IMR-90 (cell line): Measurements from ENCODE around the gene CROCC. TPM values are rescaled to one million over a fixed set of nuclear protein-coding genes. Genes with fewer than 3 reads are reported as not detected.
A peak's percentile ranks its signal among the peaks of the same experiment; 100 is the strongest.

Experiments used
- ATAC-seq: fragments of 200-7000 bp; cut with Tn5 transposase; 2 replicates; pipeline ENCODE4 v1.9.1; 2020; ENCODE audit warnings: low read depth, mild to moderate bottlenecking, moderate library complexity
- BruUV-seq: library from RNA; stranded (reverse); fragments of 400-500 nt; replicated peaks from 2 replicates; lab custom pipeline; 2021; lab: Mats Ljungman, UMichigan
- CTCF ChIA-PET: fragments of 300-600 bp; formaldehyde crosslinking; extraction: SDS; loops from one replicate; lab custom pipeline; 2021; ENCODE audit warnings: antibody characterized with exemption; lab: Yijun Ruan, JAX
- POLR2A ChIA-PET: fragments of 300-600 bp; sonication (Branson Sonifier 250); formaldehyde crosslinking; loops from one replicate; lab custom pipeline; 2022; ENCODE audit warnings: antibody characterized with exemption; ENCODE audit not compliant: unreplicated experiment; lab: Charles Lee
- DNase-seq: peaks from one replicate; pipeline ENCODE4 v3.0.0; 2013
- H2AFZ ChIP-seq: replicated peaks from 2 replicates; pipeline ENCODE3; 2013; ENCODE audit warnings: low read length, mild to moderate bottlenecking; ENCODE audit not compliant: poor library complexity
- H2AK5ac ChIP-seq: 2 replicates; pipeline ENCODE4 v1.6.1; 2013; ENCODE audit warnings: low read depth, low read length, inconsistent platforms
- H2AK9ac ChIP-seq: replicated peaks from 2 replicates; pipeline ENCODE3; 2013; ENCODE audit warnings: mild to moderate bottlenecking, low read depth, low read length, moderate library complexity; ENCODE audit not compliant: poor library complexity
- H2BK120ac ChIP-seq: 2 replicates; pipeline ENCODE4 v1.6.1; 2013; ENCODE audit warnings: low read depth, low read length, inconsistent platforms
- H2BK15ac ChIP-seq: 3 replicates; pipeline ENCODE4 v1.6.1; 2013; ENCODE audit warnings: low read depth, low read length, inconsistent platforms
- H2BK20ac ChIP-seq: 2 replicates; pipeline ENCODE4 v1.6.1; 2013; ENCODE audit warnings: low read depth, mild to moderate bottlenecking, inconsistent platforms, low read length, moderate library complexity
- H2BK5ac ChIP-seq: 2 replicates; pipeline ENCODE4 v1.6.1; 2013; ENCODE audit warnings: mild to moderate bottlenecking, low read depth, low read length, inconsistent platforms; ENCODE audit not compliant: poor library complexity, severe bottlenecking
- H3K14ac ChIP-seq: replicated peaks from 2 replicates; pipeline ENCODE4 v1.6.1; 2013; ENCODE audit warnings: low read depth, low read length, inconsistent platforms
- H3K18ac ChIP-seq: 2 replicates; pipeline ENCODE4 v1.6.1; 2013; ENCODE audit warnings: low read depth, low read length, control low read depth
- H3K23ac ChIP-seq: 2 replicates; pipeline ENCODE4 v1.6.1; 2013; ENCODE audit warnings: low read depth, low read length, inconsistent platforms
- H3K27ac ChIP-seq: 2 replicates; pipeline ENCODE4 v1.5.1; 2013; ENCODE audit warnings: mild to moderate bottlenecking, control low read depth, low read length; ENCODE audit not compliant: insufficient read depth
- H3K27me3 ChIP-seq: 2 replicates; pipeline ENCODE4 v1.6.1; 2013; ENCODE audit warnings: low read length; ENCODE audit not compliant: control insufficient read depth, insufficient read depth
- H3K36me3 ChIP-seq: 2 replicates; pipeline ENCODE4 v1.6.1; 2013; ENCODE audit warnings: low read length, mixed read lengths; ENCODE audit not compliant: control insufficient read depth, insufficient read depth
- H3K4ac ChIP-seq: 2 replicates; pipeline ENCODE4 v1.6.1; 2013; ENCODE audit warnings: low read depth, low read length, inconsistent platforms
- H3K4me1 ChIP-seq: 2 replicates; pipeline ENCODE4 v1.6.1; 2013; ENCODE audit warnings: low read length, mixed read lengths; ENCODE audit not compliant: control insufficient read depth, insufficient read depth
- H3K4me2 ChIP-seq: 2 replicates; pipeline ENCODE4 v1.6.1; 2013; ENCODE audit warnings: low read depth, mild to moderate bottlenecking, control low read depth, low read length, moderate library complexity
- H3K4me3 ChIP-seq: 2 replicates; pipeline ENCODE4 v1.5.1; 2013; ENCODE audit warnings: low read depth, mild to moderate bottlenecking, control low read depth, low read length, moderate library complexity; ENCODE audit not compliant: insufficient read depth
- H3K56ac ChIP-seq: 2 replicates; pipeline ENCODE4 v1.6.1; 2013; ENCODE audit warnings: low read length, inconsistent platforms; ENCODE audit not compliant: insufficient read depth; ENCODE audit errors: extremely low read depth
- H3K79me1 ChIP-seq, 2 experiments: 2 replicates each; pipeline ENCODE4 v1.6.1; 2013; ENCODE audit warnings: low read length in 2 of 2, inconsistent platforms in 1 of 2, low read depth in 1 of 2
- H3K9ac ChIP-seq: 2 replicates; pipeline ENCODE4 v1.6.1; 2013; ENCODE audit warnings: low read depth, low read length, control low read depth
- H3K9me1 ChIP-seq: 2 replicates; pipeline ENCODE4 v1.6.1; 2013; ENCODE audit warnings: low read length, inconsistent platforms; ENCODE audit not compliant: insufficient read depth
- H3K9me3 ChIP-seq: 2 replicates; pipeline ENCODE4 v1.6.1; 2013; ENCODE audit warnings: low read length; ENCODE audit not compliant: control insufficient read depth, insufficient read depth
- H4K20me1 ChIP-seq: 2 replicates; pipeline ENCODE4 v1.6.1; 2013; ENCODE audit warnings: low read length, inconsistent platforms; ENCODE audit not compliant: insufficient read depth
- H4K5ac ChIP-seq: 2 replicates; pipeline ENCODE4 v1.6.1; 2013; ENCODE audit warnings: mild to moderate bottlenecking, low read depth, low read length, control low read depth
- H4K8ac ChIP-seq, 2 experiments: 2 replicates each; pipeline ENCODE4 v1.6.1; 2013; ENCODE audit warnings: low read depth in 2 of 2, low read length in 2 of 2, control low read depth in 1 of 2, inconsistent platforms in 1 of 2
- H4K91ac ChIP-seq: 2 replicates; pipeline ENCODE4 v1.6.1; 2013; ENCODE audit warnings: low read depth, low read length, inconsistent platforms; ENCODE audit not compliant: insufficient read depth
- BHLHE40 ChIP-seq: fragments of 150-350 bp; IDR thresholded peaks from 2 replicates; pipeline ENCODE4 v1.6.1; 2016; ENCODE audit warnings: mild to moderate bottlenecking, low read depth, low read length
- CEBPB ChIP-seq: IDR thresholded peaks from 2 replicates; pipeline ENCODE4 v1.6.1; 2012; ENCODE audit warnings: low read depth, low read length, improper control_type of control experiment
- CHD1 ChIP-seq: IDR thresholded peaks from 2 replicates; pipeline ENCODE4 v1.6.1; 2012; ENCODE audit warnings: low read depth, low read length, improper control_type of control experiment
- FOS ChIP-seq: fragments of 150-350 bp; IDR thresholded peaks from 2 replicates; pipeline ENCODE4 v1.6.1; 2016; ENCODE audit warnings: low read depth, low read length
- MAFK ChIP-seq: IDR thresholded peaks from 2 replicates; pipeline ENCODE4 v1.6.1; 2012; ENCODE audit warnings: low read depth, low read length, improper control_type of control experiment
- MAZ ChIP-seq: IDR thresholded peaks from 2 replicates; pipeline ENCODE4 v1.6.1; 2012; ENCODE audit warnings: low read depth, mild to moderate bottlenecking, low read length, improper control_type of control experiment, moderate library complexity, borderline replicate concordance
- MXI1 ChIP-seq: IDR thresholded peaks from 2 replicates; pipeline ENCODE4 v1.6.1; 2012; ENCODE audit warnings: low read depth, mild to moderate bottlenecking, low read length, moderate library complexity, borderline replicate concordance
- NFE2L2 ChIP-seq: fragments of 150-350 bp; IDR thresholded peaks from 2 replicates; pipeline ENCODE4 v1.6.1; 2016; ENCODE audit warnings: low read depth, mild to moderate bottlenecking, low read length
- POLR2A ChIP-seq: IDR thresholded peaks from 2 replicates; pipeline ENCODE4 v1.6.1; 2012; ENCODE audit warnings: mild to moderate bottlenecking, low read depth, low read length
- RAD21 ChIP-seq: IDR thresholded peaks from 2 replicates; pipeline ENCODE4 v1.6.1; 2012; ENCODE audit warnings: low read length, improper control_type of control experiment
- RCOR1 ChIP-seq: IDR thresholded peaks from 2 replicates; pipeline ENCODE4 v1.6.1; 2012; ENCODE audit warnings: mild to moderate bottlenecking, low read length, improper control_type of control experiment; ENCODE audit not compliant: insufficient replicate concordance
- RFX5 ChIP-seq: IDR thresholded peaks from 2 replicates; pipeline ENCODE4 v1.8.0; 2012; ENCODE audit warnings: low read depth, mild to moderate bottlenecking, low read length, moderate library complexity
- SMC3 ChIP-seq: fragments of 150-350 bp; IDR thresholded peaks from 2 replicates; pipeline ENCODE4 v1.6.1; 2016; ENCODE audit warnings: low read depth, mild to moderate bottlenecking, antibody characterized with exemption, low read length, moderate library complexity
- USF2 ChIP-seq: fragments of 150-350 bp; IDR thresholded peaks from 2 replicates; pipeline ENCODE4 v1.6.1; 2017; ENCODE audit warnings: mild to moderate bottlenecking, antibody characterized with exemption, low read length, low read depth
- WGBS, 2 experiments: methylation state at CpG; one replicate each; pipeline versions ENCODE4 v1.1.5 to v1.1.7; 2013; ENCODE audit warnings: missing lambda C conversion rate in 2 of 2; ENCODE audit not compliant: insufficient read length in 1 of 2; ENCODE audit errors: extremely low coverage in 2 of 2; 5-methylcytosine and 5-hydroxymethylcytosine counted together
- dilution Hi-C: fragments of 300-500 bp; cut with HindIII; formaldehyde crosslinking; loops from one replicate; pipeline ENCODE4 v1.14.3; 2018; ENCODE audit warnings: low sequenced_read_pairs; ENCODE audit not compliant: unreplicated experiment
- in situ Hi-C: fragments of 300-500 bp; cut with MboI; formaldehyde crosslinking; loops from 3 replicates; pipeline ENCODE4 v1.14.3; 2019; ENCODE audit warnings: low sequenced_read_pairs, inconsistent platforms, mixed read lengths
- intact Hi-C: fragments of 100-400 bp; cut with micrococcal nuclease; formaldehyde crosslinking; loops from 2 replicates; pipeline ENCODE4 v1.10.0; 2022
- polyA plus RNA-seq, 3 experiments: library from polyadenylated mRNA; depleted of rRNA; stranded (reverse); fragments of >200 nt; gene quantifications; 2 replicates each; pipeline ENCODE4 v1.2.3, GENCODE V29; 2012; ENCODE audit warnings: low replicate concordance in 1 of 3
- total RNA-seq: library from RNA; depleted of rRNA; stranded (reverse); fragments of >200 nt; gene quantifications from 2 replicates; pipeline ENCODE4 v1.2.3, GENCODE V29; 2012
- TF ChIP-seq, protein P1 (sequence below): conservative IDR thresholded peaks from 2 replicates; pipeline ENCODE4 v1.5.1; 2012; ENCODE audit warnings: mild to moderate bottlenecking, low read depth, low read length, improper control_type of control experiment
- TF ChIP-seq, protein P2 (sequence below): fragments of 150-350 bp; IDR thresholded peaks from 2 replicates; pipeline ENCODE4 v1.6.1; 2016; ENCODE audit warnings: low read depth, mild to moderate bottlenecking, low read length, moderate library complexity, borderline replicate concordance

The CROCC gene
- total and polyA plus RNA-seq, 2 of the 4 experiments (the other 2 are of a cell fraction) = 7.5 to 13.7 TPM

DNA sequence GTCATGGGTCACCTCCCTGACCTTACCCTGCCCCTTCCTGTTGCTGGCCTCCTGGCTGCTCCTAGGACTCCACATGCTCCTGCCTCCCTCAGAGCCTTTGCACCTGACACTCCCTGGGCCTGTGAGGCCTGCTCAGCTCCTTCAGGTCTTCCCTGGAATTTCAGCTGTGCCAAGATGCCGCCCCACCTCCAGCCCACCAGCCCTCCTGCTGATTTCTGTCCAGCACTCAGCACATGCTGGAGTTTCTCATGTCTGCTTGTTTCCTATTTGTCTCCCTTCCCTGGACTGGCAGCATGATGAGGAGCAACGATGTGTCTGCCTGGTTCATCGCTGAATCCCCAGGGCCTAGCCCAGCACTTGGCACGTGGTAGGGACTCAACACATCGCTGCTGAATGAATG lies 55.6 kb downstream of the CROCC start:
- Histone ChIP-seq H4K20me1 (peaks cover 3% of the 10 kb centered on the region; the same call in 1 of the 2 replicates), H3K4ac (no peak overlapping the region; the same call in 1 of the 2 replicates), H3K4me1 (peaks cover 7% of the 10 kb centered on the region; the same call in 1 of the 2 replicates), H3K18ac (no peak overlapping the region), H2AFZ (peak overlapping the region; percentile 52), H4K91ac (no peak overlapping the region), H2BK15ac (no peak overlapping the region), H2BK5ac (no peak overlapping the region), H3K9me3 (no peaks in the 10 kb centered on the region), H4K5ac (no peak overlapping the region), H3K36me3 (no peaks in the 10 kb centered on the region), H2AK5ac (no peak overlapping the region), H2BK20ac (no peak overlapping the region), H3K4me3 (no peak overlapping the region), H3K9ac (no peak overlapping the region), H3K23ac (no peak overlapping the region), H3K4me2 (no peak overlapping the region), H3K79me1 (no peaks in the 10 kb centered on the region; a peak in 1 of 4 replicates), H2AK9ac (no peak overlapping the region), H4K8ac (no peak overlapping the region), H2BK120ac (no peak overlapping the region), H3K14ac (no peak overlapping the region), H3K56ac (no peak overlapping the region), H3K9me1 (no peaks in the 10 kb centered on the region), H3K27me3 (no peaks in the 10 kb centered on the region), H3K27ac (no peak overlapping the region)
- DNase-seq (no peak), ATAC-seq (no peak)
- intact Hi-C loops (no loop called here), dilution Hi-C loops (no loop called here), in situ Hi-C loops (no loop called here)
- TF ChIP-seq RFX5 (no peak), MAZ (no peak), MXI1 (no peak), USF2 (no peak), RCOR1 (no peak), CHD1 (no peak), CEBPB (no peak), NFE2L2 (no peak), SMC3 (no peak), RAD21 (no peak), FOS (no peak), BHLHE40 (no peak), MAFK (no peak), POLR2A (no peak)
- TF ChIP-seq, protein P1, sequence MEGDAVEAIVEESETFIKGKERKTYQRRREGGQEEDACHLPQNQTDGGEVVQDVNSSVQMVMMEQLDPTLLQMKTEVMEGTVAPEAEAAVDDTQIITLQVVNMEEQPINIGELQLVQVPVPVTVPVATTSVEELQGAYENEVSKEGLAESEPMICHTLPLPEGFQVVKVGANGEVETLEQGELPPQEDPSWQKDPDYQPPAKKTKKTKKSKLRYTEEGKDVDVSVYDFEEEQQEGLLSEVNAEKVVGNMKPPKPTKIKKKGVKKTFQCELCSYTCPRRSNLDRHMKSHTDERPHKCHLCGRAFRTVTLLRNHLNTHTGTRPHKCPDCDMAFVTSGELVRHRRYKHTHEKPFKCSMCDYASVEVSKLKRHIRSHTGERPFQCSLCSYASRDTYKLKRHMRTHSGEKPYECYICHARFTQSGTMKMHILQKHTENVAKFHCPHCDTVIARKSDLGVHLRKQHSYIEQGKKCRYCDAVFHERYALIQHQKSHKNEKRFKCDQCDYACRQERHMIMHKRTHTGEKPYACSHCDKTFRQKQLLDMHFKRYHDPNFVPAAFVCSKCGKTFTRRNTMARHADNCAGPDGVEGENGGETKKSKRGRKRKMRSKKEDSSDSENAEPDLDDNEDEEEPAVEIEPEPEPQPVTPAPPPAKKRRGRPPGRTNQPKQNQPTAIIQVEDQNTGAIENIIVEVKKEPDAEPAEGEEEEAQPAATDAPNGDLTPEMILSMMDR = no peak
- TF ChIP-seq, protein P2, sequence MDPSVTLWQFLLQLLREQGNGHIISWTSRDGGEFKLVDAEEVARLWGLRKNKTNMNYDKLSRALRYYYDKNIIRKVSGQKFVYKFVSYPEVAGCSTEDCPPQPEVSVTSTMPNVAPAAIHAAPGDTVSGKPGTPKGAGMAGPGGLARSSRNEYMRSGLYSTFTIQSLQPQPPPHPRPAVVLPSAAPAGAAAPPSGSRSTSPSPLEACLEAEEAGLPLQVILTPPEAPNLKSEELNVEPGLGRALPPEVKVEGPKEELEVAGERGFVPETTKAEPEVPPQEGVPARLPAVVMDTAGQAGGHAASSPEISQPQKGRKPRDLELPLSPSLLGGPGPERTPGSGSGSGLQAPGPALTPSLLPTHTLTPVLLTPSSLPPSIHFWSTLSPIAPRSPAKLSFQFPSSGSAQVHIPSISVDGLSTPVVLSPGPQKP = no peak
- POLR2A ChIA-PET = no interaction called here
- CTCF ChIA-PET = no interaction called here
- no TSS peak for BruUV-seq
- WGBS, 2 experiments = 95% methylated on average over 4 of the region's 5 CpGs; no CpG with 5 or more reads in 1 of the 2 experiments
